Amygdala (tissue), 56 donors: ENCODE data around the gene HS2ST1.
"Not testable (repeated sequence)": the region's sequence is repeated elsewhere in the genome, so short reads cannot be mapped to it uniquely, and the experiment has no call there.

Experiments used
- DNase-seq, 56 donors: peaks; one replicate each; lab custom pipeline; 2025; lab: John Stamatoyannopoulos, UW

The HS2ST1 gene

DNA sequence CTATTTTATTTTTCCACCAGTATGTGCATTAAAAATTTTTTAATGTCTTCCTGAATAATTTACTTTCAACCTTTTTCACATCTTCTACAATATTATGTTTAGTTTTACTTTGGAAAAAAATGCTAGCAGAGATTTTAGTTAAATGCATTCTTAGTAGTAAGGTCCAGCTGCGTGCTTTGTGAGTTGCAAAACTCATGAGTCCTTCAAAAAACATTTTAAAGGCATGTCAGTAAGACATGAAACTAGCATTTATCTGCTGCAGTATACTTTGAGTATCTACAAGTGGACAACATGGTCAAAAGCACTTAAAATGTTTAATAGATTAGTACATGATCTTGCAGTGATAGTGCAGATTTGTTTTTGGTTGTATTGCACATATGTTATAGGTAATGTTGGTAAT, 139.0 kb downstream of the HS2ST1 start:
- DNase-seq: no peak

GRCh38 chr1:87056974-87057373, 142.5 kb downstream of the HS2ST1 start:
- no peak for DNase-seq

DNA sequence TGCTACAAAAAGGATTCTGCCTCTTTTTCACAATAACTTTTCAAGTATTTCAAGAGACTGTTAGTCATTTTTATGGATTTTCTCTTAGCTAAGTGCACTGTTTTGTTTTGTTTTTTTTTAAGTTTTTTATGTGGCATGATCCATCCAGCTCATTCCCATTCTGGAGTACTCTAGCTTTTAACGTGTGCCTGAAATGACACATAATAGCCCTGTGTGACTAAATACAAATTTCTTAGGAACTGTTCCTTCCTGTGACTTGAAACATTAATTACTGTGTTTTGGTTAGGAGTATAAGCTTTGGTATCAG, 143.9 kb downstream of the HS2ST1 start:
- DNase-seq: no peak

DNA sequence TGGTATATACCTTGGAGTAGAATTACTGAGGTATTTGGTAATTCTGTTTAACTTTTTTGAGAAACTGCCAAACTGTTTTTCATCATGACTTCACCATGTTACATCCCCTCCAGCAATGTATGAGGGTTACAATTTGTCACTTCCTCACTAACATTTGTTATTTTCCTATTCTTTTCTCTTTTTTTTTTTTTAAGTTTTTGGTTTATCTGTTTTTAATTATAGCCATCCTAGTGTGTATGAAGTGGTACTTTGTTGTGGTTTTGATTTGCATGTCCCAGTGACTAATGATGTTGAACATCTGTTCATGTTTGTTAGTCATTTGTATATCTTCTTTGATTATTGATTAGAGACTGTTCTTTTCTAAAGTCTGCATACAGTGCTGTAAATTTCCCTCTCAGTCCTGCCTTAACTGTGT, 147.3 kb downstream of the HS2ST1 start:
- no peak for DNase-seq

DNA sequence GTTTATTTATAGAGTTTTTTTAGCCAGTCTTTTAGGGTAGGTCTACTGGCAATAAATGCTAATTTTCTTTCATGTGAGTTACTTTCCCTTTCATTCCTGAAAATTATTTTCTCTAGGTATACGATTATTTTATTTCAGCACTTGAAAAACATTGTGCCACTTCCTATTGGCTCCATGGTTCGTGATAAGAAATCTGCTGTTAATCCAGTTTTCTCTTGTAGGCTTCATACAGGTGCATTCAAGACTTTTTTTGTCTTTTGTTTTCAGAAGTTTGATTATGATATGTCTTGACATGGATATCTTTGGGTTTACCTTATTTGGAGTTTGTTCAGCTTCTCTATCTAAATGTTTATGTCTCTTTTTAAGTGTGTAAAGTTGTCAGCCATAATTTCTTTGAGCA, 148.3 kb downstream of the HS2ST1 start:
- DNase-seq: no peak

DNA sequence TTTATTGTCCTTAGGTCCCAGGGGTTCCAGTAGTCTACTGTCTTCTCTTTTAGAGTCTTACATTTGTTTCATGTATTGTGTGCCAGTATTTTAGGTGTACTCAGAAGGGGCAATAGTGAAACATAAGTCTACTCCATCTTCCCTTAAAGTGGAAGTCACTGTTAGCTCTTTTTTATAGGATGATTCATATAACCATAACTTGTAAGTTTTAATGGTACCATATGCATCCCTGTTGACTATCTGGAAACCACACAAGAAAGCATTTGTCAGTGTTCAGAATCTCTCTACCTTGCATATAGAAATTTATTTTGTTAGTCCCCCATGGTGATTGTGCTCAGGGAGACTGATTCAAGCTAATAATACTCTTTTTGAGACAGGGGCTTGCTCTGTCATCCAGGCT, 149.9 kb downstream of the HS2ST1 start:
- DNase-seq: no peak

DNA sequence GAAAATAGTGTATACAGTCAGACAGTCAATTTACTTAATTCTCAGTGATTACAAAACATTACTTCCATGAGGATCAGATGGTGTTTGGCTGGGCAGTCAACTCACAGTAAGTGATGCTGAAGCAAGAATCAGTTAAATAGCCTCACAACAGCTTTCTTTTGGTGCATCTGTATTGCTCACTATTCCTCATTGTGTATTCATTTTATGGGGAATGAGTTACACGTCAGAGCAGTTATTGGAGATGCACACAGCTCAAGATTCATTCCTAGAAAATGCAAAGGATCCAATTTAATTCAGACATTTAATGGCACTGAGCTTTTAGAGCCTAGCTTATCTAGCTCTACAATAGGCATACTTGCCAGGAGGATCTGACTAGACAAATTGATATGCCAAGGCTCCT, 150.6 kb downstream of the HS2ST1 start:
- no peak for DNase-seq

DNA sequence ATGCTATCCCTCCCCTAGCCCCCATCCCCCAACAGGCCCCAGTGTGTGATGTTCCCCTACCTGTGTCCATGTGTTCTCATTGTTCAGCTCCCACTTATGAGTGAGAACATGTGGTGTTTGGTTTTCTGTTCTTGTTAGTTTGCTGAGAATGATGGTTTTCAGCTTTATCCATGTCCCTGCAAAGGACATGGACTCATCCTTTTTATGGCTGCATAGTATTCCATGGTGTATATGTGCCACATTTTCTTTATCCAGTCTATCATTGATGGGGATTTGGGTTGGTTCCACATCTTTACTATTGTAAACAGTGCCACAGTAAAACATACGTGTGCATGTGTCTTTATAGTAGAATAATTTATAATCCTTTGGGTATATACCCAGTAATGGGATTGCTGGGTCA, 152.3 kb downstream of the HS2ST1 start:
- DNase-seq: not testable (repeated sequence)

DNA sequence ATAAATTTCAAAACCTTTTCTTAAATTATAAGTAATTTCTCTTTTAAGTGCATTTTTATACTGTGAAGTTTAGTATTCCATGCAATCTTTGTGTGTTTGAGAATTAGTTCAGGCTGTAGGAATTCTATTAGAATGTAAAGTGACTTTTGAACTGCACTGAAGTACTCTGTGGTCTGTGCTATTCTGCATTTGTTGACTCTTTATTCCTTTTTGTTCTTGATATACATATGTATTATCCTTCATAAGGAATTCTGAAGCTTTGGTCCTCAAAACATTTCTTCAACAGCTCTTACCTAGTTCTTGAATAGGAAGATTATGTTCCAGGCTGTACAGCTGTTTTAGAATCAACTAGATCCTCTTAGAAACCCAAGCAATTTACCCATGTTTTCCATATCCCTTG, 158.0 kb downstream of the HS2ST1 start:
- DNase-seq: no peak

GRCh38 chr1:87072904-87073303, 158.5 kb downstream of the HS2ST1 start:
- DNase-seq: no peak

GRCh38 chr1:87074001-87074795, 159.8 kb downstream of the HS2ST1 start:
- DNase-seq: no peak

DNA sequence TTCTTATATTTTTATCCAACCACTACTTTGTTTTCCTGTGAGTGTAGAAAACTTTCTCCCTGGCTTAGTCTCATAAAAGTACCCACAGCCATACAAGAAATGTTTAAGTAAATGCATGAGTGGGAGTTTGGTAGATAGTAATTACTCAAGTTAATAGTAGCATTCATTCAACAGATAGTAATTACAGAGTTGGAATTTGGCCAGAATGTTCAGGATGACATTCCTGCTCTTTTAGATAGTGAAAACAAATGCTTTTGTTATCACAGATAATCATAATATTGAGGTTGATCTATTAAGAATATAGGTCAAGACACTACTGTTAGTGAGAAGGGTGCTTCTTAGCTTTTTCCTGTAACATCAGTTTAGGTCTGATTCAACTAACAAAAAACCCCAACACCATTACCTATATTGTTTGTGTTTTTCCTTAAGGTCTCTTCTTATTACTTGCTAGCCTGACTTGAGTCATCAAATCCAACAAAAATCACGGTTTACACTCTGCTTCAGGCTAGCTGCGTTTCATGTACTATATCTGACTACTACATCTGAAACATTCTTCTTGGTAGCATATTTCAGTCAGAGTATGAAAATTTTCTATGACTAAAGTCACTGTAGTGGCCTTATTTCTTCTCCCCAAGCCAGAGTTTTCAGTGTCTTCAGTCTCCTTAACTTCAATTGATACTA, 163.7 kb downstream of the HS2ST1 start:
- no peak for DNase-seq

DNA sequence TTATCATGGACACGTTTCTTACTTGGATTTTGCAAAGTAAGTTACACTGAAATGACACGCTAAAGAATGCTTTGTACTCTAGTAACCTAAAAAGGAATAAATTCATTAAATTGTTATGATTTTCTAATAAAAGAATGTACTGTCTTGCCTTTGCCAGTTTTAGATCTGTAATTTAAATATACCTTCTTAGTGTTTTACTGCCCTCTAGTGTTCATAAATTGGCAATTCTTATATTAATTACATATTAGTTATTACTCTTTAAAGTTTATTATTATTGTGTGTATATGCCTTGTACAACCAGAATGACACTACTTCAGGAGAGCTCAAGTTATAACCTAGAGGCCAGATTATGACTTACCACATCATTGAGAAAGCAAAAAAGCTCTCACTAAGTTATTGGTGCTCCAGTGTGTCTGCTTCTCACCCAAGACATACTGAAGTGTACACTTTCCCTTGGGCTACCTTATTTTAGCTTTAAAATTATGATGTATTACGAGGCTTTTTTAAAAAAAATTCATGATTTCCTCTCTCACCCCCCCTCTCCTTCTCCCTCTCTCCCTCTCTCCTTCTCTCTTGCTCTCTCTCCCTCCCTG, 169.9 kb downstream of the HS2ST1 start:
- no peak for DNase-seq

GRCh38 chr1:87086120-87086519, 171.7 kb downstream of the HS2ST1 start:
- DNase-seq: no peak

GRCh38 chr1:87089070-87089736, 174.8 kb downstream of the HS2ST1 start:
- DNase-seq: no peak

DNA sequence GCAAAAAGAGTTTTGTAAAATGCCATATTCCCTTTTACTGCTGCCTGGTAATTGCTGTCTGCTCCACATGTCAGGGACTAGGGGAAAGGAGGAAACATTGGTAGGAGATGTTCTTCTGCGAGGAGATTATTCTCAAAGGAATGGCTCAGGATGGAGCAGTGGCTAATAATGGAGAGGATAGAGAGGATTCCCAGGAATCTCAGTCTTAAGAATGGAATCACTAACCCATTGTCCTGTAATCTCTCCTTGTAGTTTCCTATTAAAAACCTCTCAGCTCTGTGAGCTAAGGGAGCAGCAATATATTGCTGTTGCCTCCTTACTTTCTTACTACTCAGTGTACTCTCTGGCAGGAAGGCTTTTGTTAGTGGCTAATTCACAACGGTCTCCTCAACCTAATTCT, 175.4 kb downstream of the HS2ST1 start:
- DNase-seq: no peak

- DNase-seq: no peak
These were observed 177.0 kb downstream of the HS2ST1 start for GRCh38 chr1:87091425-87091824.

- no peak for DNase-seq
These were observed 178.4 kb downstream of the HS2ST1 start for GRCh38 chr1:87092846-87093245.

GRCh38 chr1:87093286-87093685, 178.9 kb downstream of the HS2ST1 start:
- DNase-seq: no peak

DNA sequence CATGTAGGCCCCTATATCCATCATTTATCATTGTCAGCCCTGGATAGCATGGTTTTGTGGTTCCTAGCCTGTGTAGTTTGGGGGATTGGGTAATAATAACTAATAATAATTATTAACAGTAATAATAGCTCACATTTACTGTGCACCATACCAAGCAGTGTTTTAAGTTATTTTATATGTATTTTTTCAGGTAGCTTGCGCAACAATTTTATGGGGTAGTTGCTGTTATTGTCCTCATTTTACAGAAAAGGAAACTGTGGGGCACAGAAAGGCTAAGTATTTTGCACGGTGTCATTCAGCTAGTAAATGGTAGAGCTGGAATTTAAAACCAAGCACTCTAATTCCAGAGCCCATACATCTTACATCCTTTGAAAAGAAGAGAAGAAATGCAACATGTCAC, 179.8 kb downstream of the HS2ST1 start:
- DNase-seq: no peak

DNA sequence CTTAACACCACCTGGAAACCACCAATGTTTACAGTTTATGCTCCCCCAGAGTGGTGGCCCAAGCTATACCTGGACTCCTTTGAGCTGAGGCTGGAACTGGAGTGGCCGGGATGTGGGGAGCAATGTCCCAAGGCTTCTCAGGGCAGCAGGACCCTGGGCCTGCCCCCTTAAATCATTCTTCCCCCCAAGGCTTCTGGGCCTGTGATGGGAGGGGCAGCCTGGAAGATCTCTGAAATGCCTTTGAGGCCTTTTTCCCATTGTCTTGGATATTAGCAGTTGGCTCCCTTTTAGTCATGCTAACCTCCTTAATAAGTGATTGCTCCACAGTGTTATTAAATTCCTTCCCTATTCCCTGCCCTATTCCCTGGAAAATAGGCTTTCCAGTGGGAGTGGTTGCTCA, 185.8 kb downstream of the HS2ST1 start:
- DNase-seq: no peak

GRCh38 chr1:87103074-87103473, 188.6 kb downstream of the HS2ST1 start:
- no peak for DNase-seq
